ENCODE measurements around the gene CD63.
A peak's percentile ranks its signal among the peaks of the same experiment; 100 is the strongest.

Gene CD63

DNA sequence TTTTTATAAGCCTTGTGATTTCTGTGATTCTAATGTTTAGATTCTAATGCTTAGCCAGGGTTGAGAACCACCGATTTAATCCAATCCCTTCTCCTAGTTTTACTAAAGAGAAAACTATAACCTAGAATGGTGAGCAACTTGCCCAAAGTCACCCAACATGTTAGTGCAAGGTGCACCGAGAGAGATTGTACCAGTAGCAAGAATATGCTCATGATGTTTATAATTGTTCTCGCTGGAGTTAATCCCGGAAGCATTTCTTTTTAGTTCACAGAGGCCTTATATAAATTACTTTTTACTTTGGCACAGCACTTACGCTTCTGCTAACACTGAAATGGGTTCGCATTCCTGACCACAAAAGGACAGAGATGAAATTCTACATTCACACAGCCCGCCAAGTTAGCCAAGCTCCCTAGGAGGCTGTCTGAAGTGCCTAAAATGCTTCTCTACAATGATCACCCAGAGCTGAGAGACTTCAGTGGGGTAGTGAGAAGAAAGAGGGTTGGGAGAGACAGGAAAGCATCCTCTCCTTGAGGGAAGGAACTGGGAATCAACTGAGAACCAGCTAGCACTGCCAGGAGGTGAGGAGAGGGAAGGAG, 13.5 kb downstream of the CD63 start:
- TF ChIP-seq CTCF (IDR thresholded peaks at IDR 0.05) (no peak), ZFX (IDR thresholded peaks at IDR 0.05; ENCODE audit: borderline replicate concordance) (no peak)

GRCh38 chr12:55713721-55714120, 15.1 kb downstream of the CD63 start:
- TF ChIP-seq CTCF (IDR thresholded peaks at IDR 0.05) (no peak), ZFX (IDR thresholded peaks at IDR 0.05; ENCODE audit: borderline replicate concordance) (no peak)
- H3K27ac ChIP-seq = no peak overlapping the region

More for the DNA sequence above, 13.5 kb downstream of the CD63 start:
- H3K27ac ChIP-seq = peak overlapping the region; percentile 99

- TF ChIP-seq ZFX (IDR thresholded peaks at IDR 0.05; ENCODE audit: borderline replicate concordance) (no peak), CTCF (IDR thresholded peaks at IDR 0.05) (no peak)
Measured at GRCh38 chr12:55712700-55713415, 16.0 kb downstream of the CD63 start.

DNA sequence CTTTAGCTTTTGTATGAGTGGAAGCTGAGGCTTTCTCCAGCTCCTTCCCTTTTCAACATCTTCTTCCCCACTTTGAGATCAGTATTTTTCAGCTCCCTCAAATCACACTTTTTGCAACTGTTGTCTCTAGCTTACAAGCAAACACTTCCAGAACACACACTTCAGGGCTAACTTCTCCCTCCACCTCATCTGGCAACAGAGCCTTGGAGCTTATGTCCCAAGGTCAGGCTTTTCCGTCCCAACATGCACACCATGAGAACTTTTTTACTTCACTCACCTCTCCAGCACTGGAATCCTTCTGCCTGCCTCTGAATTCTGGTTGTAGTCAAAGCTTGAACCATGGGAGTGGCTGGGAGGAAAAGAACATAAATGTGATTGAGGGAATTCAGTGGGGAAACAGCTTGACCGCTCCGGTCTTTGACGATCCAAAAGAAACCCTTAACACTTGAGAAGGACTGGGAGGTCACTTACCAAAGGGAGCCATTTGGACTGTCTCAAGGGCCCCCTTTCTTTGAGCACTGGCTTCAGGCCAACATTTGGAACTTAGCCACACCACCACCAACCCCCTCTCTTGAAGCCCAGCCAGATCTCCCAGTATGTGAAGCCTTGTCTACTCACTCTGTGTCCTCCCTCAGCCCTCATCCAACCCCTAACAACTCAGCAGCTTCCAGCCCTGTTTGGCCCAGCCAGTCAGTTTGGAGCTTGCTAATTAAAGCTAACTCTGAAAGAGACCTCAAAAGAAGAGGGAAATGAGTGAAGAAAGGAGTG, 16.8 kb downstream of the CD63 start:
- no peak for TF ChIP-seq CTCF (IDR thresholded peaks at IDR 0.05)
- TF ChIP-seq ZFX (IDR thresholded peaks at IDR 0.05; ENCODE audit: borderline replicate concordance) = no peak
- no peak overlapping the region for H3K27ac ChIP-seq

More at GRCh38 chr12:55712700-55713415, 16.0 kb downstream of the CD63 start:
- no peak overlapping the region for H3K27ac ChIP-seq

DNA sequence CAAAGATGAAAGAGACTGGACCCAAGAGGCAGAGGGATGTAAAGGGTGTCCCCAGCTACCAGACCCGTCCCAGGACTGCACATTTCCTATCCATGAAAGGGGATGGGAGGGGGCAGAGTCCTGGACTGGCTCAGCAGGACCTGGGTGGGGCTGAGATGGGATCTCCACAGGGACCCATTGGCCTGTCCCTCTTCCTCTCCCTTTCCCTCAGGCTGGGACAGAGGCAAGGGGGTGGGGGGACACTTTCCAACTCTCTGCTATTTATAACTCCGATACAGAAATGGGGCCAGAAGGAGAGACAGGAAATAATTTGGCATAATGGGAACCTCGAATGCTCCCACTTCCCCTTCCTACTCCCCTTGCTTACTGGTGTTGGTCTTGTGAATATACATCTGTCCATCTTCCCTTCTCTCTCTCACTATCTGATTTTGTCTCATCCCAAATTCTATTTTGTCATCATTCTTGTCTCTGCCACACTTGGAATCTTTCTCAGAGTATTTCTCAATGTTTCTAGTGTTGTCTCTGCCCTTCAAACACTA, 20.0 kb downstream of the CD63 start:
- no peak overlapping the region for H3K27ac ChIP-seq
- TF ChIP-seq CTCF (IDR thresholded peaks at IDR 0.05) (no peak), ZFX (IDR thresholded peaks at IDR 0.05; ENCODE audit: borderline replicate concordance) (no peak)

DNA sequence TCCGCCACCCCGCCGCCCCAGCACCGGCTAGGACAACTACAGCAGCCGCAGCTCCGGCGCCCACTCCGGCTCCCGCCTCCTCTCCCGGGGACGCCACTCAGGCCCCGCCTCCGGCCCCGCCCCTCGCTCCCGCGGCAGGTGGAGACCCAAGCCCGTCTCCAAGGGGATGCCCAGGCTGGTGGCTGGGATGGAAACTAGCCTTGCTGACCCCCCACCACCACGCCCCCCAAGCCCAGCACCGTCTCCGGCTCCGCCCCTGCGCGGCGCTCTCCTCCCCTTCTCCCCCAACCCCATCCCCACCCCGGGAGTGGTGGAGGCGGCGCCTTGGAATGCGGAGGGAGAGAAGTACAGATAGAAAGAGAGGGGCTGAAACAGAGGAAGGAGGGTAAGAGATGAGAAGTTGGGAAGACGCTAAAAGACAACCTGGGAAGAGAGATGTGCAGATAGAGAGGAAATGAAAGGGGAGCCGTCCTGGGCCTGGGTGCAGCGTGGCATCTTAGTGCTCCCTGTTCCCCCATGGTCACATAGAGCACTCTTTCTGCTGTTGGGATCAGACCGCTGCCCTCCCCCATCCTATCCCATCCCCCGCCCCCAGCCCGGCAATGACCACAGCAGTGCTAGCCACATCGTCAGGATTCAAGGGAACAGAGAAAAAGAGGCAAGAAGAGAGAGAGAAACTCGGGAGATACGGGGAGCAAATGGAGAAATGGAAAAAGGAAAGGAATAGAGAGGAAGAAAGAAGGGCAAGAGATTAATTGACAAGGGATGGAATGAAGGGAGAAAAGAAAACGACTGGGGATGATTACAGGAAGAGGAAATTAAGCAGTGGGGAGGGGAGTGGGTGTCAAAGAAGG, 20.7 kb downstream of the CD63 start, which contains the start of gene ITGA7:
ITGA7 (minus strand) TSS at position 64 of the 854 bp plus-strand sequence. CDS start 222 bp downstream, outside the sequence.
- H3K27ac ChIP-seq = no peak within 1 kb of the TSS
- TF ChIP-seq CTCF (IDR thresholded peaks at IDR 0.05) (no peak), ZFX (IDR thresholded peaks at IDR 0.05; ENCODE audit: borderline replicate concordance) (no peak)

Measured in 22Rv1 (cell line).